Measurements from ENCODE around the gene ITFG1.
"Not testable (repeated sequence)": the region's sequence is repeated elsewhere in the genome, so short reads cannot be mapped to it uniquely, and the experiment has no call there.

ITFG1 gene

DNA sequence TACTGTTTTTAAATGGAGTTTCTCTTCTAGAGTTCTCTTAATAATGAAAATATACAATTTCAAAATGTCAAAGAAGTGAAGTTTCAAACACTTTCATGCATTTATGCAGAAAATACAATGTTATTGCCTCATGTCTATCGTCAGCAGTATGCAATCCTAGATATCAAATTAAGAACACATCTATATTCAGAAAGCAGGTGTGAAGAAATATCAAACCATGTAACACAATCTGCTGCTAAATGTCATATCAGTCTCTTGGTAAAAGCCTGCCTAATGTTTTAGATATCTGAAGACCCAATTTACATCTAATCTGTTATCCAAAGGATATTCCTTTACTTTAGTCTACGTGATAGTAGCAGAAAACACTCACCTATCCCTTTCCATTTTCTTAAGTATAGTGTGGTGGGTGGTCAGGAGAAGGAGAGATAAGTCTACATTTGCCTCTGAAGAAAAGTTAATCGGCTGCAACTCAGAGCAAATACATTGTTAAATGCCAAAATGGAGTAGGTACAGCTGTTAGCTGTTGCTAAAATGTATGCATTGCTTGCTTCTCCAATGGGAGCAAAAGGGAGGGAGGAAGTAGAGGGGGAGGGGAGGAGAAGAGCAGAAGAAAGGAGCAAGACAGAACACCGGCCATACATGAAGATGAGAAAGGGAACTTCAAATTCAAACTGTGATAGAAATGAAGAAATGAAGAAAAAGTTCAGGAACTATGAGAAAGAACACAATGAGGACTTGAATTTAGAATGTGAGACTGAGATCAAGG is 64.9 kb downstream of the ITFG1 start:
- no peak for DNase-seq

DNA sequence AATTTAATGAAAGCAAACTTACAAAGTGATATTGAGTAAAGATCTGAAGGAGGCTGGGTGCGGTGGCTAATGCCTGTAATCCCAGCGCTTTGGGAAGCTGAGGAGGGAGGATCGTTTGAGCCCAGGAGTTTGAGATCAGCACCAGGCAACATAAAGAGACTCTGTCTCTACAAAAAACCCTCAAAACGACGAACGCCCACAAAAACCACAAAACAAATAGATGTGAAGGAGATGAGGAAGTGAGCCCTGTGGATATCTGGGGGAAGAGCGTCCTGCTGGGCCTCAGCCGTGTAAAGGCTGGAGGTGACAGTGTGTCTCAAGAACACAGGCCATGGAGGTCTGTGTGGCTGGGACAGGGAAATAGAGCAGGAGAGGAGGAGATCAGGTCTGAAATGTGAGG is 68.8 kb downstream of the ITFG1 start:
- DNase-seq: no peak

DNA sequence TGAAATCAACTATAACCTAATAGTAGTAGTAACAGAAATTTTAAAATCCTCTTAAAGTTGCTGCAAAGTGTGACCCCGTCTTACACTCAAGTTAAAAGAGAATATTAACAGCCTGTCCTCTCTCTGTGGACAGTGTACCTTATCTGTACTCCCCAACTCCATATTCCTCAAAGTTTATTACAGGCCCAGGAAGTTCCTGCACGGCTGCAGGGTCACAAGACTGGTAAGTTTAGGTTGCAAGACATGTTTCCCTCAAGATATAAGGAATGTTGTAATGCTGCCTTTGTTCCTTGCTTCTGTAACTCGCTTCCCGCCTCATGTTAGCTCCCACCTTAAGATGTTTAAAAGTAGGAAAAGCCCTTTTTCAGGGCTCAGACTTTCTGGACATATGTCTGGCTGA is 72.2 kb downstream of the ITFG1 start:
- DNase-seq: no peak

DNA sequence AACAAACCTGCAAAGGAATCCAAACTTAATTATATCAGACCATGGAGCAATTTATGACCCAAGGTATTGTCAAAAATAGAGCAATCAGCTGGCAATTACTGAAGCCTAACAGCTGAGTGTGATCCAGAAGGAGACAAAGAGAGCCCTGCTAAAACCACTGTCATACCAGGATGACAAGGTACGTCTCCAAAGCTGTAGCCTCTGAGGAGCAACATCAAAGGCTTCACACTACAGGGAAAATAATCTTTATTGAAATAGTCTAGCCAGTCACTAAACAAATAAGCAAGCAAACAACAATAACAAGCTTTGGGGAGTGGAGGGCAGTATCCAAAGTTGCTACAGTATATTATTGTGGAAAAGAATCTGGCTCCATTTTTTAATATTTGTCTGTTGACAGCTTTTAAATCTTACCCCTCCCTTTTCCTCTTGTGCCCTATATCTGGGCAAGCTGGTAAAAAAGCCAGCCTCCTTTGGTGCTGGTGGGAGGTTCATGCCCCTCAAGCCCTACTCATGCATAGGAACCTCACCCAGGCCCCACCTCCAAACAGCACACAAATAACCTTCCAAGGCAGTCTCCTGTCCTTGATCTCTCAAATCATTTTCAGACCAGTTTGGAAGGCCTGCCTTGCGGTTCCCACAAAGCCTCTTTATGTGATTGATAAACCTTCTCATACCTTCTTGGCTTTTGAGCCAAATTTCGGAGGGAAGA is 73.7 kb downstream of the ITFG1 start:
- no peak for DNase-seq

DNA sequence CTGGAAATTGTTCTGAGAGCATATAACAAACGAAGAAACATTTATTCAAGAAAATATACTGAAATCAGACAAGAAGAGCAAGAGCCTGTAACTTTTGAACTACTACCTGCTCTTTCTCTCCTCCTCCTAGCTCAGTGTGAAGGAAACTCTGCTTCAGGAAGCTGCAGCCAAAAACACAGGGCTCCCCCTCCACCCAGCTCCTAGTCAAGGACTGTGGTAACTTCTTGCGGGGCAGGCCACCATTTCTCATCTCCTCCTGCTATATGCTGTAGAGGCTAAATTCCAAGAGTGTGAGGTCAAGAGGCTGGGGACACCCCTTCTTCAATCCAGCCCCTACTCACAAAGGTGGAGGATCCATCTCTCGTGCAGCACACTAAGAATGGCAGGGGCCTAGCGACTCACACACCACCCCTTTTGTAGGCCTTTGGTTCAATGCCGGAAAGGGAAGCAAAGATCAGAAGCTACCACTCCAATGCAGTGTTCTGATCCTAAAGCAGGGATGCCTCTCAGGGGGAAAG is 74.6 kb downstream of the ITFG1 start:
- no peak for DNase-seq

DNA sequence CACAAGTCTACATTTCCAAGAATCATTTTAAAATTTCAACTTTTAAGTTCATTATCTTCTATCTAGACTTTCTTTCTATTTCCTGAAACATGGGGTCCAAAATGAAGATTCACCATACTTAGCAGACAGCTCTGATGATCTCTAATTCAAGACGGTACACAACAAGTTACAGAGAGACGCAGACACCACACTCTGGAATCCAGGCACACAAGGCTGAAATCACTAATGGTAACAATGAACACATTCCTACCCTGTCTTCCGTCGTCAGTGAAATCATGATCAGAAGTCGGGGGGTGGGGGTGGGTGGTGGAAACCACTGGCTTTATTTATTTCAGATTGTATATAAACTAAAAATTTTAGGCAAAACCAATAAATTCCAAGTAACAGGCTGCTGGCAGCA is 78.5 kb downstream of the ITFG1 start:
- no peak for DNase-seq

DNA sequence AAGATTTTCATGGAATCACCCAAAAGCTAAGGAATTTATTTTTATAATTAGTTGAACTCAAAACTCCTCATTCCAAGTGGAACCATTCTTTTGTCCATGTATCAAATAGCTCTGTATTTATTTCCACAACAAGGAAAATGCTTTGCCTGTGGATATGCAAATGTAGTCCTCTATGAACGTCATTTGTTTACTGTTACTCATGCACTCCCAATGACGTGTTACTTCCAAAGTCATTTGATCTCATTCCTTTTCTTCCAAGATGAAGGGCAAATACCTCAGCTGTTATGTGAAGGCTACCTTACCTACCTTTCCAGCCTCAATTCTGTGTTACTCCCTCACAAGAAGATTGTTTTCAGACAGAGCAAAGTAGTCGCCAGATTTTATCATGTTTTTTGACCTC is 83.7 kb downstream of the ITFG1 start:
- DNase-seq: no peak

DNA sequence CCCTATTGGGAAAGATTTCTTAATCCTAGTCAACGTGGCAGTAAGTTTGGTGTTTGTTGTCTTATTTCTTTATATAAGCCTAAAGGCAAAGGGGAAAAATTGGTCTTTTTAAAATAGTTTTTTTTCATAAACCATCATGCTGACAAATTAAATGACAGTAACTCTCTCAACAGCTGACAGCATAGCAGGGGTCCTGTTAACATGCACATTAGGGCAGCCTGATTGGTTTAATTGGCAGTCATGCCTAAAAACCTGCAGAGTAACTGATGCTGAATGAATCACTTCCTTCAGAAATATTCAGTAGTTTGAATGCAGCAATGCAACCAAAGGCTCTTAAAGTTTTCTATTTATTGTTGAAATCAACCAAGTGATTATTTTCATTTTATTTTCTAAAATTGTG is 85.4 kb downstream of the ITFG1 start:
- no peak for DNase-seq

DNA sequence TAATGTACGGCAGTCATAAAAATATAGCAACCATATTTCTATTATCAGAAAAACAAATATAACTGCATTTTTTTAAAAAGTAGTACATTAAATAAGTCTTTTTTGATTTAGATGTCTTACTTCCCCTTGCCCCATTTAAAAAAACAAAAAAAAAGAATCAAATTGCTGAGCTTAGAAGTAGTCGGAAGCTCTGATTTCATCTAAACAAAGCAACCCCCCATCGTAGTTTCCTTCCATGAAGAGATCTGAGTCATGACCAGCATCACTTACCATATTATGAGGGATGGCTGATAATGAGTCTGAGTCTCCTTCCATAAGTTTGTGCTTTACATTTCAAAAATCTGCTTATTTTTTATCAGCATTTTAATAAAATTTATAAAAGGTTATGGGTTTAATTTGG is 86.2 kb downstream of the ITFG1 start:
- DNase-seq: no peak

DNA sequence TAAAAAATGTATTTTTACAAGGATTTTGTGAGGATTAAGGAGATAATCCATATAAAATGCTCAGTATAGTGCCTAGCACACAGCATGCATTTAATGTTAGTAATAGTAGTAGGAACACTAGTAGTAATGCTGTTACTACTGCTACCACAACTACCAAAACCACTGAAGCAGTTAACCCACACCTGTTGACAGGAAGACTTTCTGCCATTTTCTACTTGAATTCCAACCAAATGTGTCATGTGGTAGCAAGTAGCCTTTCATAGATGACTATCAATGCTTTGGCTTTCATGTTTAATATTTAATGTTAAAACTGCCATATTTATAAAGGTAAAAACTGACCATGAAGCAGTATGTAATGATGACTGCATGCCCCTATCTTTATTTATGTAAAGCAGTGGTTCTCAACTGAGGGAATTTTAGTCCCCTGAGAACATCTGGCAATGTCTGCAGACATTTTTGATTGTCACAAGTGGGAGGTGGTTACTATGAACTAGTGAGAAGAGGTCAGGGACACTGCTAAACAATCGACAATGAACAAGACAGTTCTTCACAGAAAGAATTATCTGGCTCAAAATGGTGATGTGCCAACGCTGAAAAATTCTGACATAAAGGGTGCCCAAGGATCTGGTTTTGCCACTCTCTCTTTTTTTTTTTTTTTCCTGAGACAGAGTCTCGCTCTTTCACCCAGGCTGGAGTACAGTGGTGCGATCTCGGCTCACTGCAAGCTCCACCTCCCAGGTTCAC is 89.4 kb downstream of the ITFG1 start:
- DNase-seq: no peak

DNA sequence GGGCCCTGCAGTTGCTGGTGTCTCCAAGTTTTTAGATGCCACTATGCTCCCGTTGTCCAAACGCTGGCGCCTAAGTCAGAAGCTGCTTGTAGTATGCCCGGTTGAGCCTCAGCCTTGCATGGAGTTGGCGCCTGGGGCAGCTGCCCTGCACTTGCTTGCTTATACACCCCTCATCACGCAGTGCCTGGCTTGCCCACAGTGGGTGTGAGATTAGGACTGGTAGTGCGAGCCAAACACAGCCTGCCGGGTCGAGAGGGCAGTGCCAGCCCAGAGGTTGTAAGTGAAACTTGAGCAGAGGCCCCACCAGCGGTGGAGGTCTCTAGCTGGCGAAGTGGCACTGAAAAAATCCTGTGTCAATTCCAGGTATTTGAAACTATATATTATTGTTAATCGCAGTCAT is 90.3 kb downstream of the ITFG1 start:
- no peak for DNase-seq

DNA sequence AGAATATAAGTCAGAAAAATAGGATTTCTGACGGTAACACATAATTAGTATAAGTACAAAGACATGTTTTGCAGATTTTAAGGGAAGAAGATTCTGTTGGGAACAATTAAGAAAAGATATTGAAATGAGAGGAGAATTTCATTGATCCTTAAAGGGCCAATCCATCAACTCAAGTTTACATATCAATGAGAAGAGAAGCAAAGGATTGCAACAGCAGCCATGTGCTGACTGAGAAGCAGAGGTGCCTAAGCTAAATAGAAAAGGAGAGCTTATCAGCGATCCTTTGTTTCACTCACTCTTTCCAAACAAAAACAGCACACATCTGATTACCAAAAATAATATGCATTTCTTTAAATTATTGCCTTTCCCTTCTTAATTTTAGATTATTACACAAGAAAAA is 94.6 kb downstream of the ITFG1 start:
- no peak for DNase-seq

DNA sequence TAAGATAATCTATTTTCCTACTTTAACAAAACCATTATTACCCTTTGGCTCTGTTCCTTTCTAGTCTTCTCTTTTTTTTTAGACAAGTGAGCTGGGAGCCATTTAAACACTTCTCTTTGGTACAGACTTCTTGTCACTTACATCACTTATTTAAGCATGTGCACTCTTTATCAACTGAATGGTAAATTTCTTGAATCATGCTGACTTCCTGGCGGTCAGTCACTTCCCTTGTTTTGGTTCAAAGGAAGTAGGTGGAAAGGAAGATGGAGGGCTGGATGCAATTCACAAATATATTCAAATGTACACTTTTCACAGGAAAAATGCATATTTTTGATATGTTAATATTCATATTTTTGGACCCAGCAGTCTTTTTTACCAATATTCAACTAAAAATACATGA is 97.1 kb downstream of the ITFG1 start:
- DNase-seq: no peak

DNA sequence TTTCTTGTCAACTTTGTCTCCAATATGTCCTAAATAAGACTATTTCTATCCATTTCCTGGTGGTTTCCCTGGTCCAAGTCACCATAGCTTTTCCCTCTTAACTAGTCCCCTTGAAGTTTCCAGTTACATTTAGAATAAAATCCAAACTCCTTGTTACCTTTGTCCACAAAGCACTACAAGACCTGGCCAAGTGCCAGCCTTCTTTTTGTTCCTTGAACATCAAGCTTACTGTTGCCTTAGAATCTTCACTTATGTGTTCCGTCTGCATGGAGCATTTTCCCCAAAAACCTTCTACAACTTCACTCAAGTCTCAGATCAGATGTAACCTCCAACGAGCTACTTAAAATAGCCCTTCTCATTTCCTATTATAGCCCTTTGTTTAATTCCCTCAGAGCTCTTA is 101.4 kb downstream of the ITFG1 start:
- no peak for DNase-seq

DNA sequence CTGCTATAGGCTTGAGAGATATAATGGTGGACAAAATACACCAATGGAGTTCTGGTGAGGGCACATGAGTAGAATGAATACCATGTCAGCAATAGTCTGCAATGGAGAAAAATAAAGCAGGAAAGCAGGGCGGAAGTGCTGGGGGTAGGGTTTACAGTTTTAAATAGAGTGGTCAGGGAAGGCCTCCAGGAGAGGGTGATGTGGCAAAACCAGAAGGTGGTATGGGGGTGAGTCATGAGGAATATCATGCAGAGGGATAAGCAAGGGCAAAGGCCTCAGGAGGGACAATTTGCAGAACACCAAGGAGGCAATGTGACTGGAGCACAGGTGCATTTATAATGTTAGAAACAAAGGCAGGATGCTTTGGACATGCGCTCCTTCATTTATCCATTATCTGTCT is 102.0 kb downstream of the ITFG1 start:
- DNase-seq: no peak

DNA sequence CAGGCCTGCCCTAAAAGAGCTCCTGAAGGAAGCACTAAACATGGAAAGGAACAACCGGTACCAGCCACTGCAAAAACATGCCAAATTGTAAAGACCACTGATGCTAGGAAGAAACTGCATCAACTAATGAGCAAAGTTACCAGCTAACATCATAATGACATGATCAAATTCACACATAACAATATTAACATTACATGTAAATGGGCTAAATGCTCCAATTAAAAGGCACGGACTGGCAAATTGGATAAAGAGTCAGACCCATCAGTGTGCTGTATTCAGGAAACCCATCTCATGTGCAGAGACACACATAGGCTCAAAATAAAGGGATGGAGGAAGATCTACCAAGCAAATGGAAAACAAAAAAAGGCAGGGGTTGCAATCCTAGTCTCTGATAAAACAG is 111.8 kb downstream of the ITFG1 start:
- not testable (repeated sequence) for DNase-seq

DNA sequence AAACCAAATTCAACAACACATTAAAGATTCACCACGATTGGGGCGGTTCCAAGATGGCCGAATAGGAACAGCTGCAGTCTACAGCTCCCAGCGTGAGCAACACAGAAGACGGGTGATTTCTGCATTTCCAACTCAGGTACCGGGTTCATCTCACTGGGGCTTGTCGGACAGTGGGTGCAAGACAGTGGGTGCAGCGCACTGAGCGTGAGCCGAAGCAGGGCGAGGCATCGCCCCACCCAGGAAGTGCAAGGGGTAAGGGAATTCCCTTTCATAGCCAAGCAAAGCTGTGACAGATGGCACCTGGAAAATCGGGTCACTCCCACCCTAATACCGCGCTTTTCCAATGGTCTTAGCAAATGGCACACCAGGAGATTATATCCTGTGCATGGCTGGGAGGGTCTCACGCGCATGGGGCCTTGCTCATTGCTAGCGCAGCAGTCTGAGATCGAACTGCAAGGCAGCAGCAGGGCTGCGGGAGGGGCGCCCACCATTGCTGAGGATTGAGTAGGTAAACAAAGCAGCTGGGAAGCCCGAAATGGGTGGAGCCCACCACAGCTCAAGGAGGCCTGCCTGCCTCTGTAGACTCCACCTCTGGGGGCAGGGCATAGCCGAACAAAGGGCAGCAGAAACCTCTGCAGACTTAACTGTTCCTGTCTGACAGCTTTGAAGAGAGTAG is 113.7 kb downstream of the ITFG1 start:
- not testable (repeated sequence) for DNase-seq

DNA sequence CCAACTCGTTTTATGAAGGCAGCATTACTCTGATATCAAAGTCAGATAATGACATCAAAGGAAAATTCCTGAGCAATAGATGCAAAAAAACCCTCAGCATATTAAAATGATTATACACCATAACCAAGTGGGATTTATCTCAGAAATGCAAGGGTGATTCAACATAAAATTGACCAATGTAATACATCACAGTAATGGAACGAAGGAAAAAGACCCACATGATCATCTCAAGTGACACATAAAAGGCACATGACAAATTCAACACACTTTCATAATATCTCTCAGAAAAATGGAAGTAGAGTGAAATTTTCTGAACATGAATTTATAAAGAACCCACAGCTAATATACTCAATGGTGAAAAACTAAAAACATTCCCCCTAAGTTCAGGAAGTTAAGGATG is 118.8 kb downstream of the ITFG1 start:
- DNase-seq: no peak

DNA sequence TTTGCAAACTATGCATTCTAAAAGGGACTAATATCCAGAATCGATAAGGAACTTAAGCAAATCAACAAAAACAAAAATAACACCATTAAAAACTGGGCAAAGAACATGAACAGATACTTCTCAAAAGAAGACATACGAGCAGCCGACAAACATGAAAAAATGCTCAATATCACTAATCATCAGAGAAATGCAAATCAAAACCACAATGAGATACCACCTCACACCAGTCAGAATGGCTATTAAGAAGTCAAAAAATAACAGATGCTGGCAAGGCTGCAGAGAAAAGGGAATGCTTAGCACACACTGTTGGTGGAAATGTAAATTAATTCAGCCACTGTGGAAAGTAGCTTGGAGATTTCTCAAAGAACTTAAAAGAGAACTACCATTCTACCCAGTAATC is 130.3 kb downstream of the ITFG1 start:
- not testable (repeated sequence) for DNase-seq

DNA sequence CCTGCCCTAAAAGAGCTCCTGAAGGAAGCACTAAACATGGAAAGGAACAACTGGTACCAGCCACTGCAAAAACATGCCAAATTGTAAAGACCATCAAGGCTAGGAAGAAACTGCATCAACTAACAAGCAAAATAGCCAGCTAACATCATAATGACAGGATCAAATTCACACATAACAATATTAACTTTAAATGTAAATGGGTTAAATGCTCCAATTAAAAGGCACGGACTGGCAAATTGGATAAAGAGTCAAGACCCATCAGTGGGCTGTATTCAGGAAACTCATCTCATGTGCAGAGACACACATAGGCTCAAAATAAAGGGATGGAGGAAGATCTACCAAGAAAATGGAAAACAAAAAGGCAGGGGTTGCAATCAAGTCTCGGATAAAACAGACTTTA is 136.6 kb downstream of the ITFG1 start:
- DNase-seq: not testable (repeated sequence)

DNA sequence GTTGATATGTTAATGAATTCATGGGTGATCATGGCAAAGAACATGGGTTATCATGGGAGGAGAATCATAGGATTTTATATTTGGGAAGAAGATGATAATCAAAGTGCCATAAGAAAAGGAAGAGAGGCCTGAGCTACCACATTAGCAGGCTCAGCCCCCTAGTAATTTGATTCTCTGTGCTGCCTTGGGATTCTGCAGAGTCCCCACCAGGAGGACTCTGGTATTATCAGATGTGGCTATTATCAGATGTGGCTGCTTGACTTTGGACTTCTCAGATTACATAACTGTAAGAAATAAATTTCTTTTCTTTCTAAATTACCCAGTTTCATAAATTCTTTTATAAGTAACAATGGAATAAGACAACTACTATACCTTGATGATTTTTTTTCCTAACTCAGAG is 137.6 kb downstream of the ITFG1 start:
- no peak for DNase-seq

DNA sequence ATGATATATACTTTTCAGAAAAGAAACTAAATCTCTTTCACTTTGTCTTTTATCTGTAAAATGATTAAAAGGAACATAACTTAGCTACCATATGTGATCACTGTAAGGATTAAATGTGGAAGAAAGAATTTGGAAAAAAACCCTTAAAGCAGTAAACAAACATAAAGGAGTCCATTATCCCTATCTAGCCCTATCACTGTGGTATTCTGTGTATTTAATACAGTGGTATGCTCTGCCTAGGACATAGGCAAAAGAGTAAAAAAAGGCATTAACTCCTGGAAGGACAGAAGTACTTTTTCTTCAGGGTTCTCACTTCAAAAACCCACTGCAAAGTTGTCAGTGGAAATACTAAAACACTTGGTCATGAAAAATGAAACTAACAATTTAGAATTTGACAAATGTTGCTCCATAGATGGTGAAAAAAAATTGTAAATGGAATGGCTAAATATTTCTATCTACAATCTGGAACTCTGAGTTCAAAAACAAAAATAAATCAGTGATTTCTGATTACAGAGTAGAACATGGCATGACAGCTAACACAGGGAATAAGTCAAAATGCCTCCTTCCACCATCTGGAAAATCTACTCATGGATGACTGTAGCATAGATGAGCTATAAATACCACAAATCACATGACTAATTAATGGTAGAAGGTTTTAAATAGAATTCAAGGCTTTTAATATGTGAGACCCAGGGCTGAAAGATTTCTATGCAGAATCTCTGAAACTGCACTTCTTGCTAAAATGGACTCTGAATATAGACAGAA is 140.1 kb downstream of the ITFG1 start:
- DNase-seq: no peak

All from NCI-H774 (cell line).